CD14-positive monocyte (primary cell): ENCODE data around the gene M6PR. TPM values are rescaled to one million over a fixed set of nuclear protein-coding genes. Genes with fewer than 3 reads are reported as not detected.

Experiments
- DNase-seq, 3 donors: peaks; one replicate each; pipeline ENCODE4 v3.0.0-alpha.2; 2011 to 2022
- H2AFZ ChIP-seq: 2 replicates; pipeline ENCODE4 v1.6.0; 2012; ENCODE audit warnings: mild to moderate bottlenecking, low read depth, low read length, inconsistent platforms; ENCODE audit not compliant: insufficient read depth, poor library complexity, severe bottlenecking
- H3K27ac ChIP-seq, 2 donors: 1 replicate in 1 of 2; 2 replicates in 1 of 2; pipeline ENCODE4 v1.5.1; 2012 to 2013; ENCODE audit warnings: low read length in 2 of 2, control low read depth in 1 of 2, inconsistent platforms in 1 of 2, low read depth in 1 of 2, mild to moderate bottlenecking in 1 of 2
- H3K27me3 ChIP-seq, 2 donors: one replicate each; pipeline versions ENCODE4 v1.6.0 to v1.6.1; 2011 to 2013; ENCODE audit warnings: low read length in 2 of 2; ENCODE audit not compliant: control insufficient read depth in 2 of 2, insufficient read depth in 2 of 2
- H3K36me3 ChIP-seq, 2 donors: replicated peaks in 1 of 2; 1 replicate in 1 of 2; 2 replicates in 1 of 2; pipeline versions ENCODE4 v1.5.1 to v1.6.1; 2012 to 2013; ENCODE audit warnings: low read length in 2 of 2, control low read depth in 1 of 2, inconsistent platforms in 1 of 2, mild to moderate bottlenecking in 1 of 2; ENCODE audit not compliant: insufficient read depth in 2 of 2, control insufficient read depth in 1 of 2
- H3K4me1 ChIP-seq, 2 donors: 1 replicate in 1 of 2; 2 replicates in 1 of 2; pipeline versions ENCODE4 v1.5.1 to v1.6.1; 2012 to 2013; ENCODE audit warnings: low read length in 2 of 2, control low read depth in 1 of 2, inconsistent platforms in 1 of 2, mild to moderate bottlenecking in 1 of 2, moderate library complexity in 1 of 2; ENCODE audit not compliant: insufficient read depth in 2 of 2, control insufficient read depth in 1 of 2
- H3K4me2 ChIP-seq: replicated peaks from 2 replicates; pipeline ENCODE3; 2012; ENCODE audit warnings: low read length, moderate library complexity, mild to moderate bottlenecking; ENCODE audit not compliant: poor library complexity, severe bottlenecking; ENCODE audit errors: extremely low read depth
- H3K4me3 ChIP-seq, 3 experiments: fragments of 200-600 bp in 1 of 3; sonication (generic) in 1 of 3; replicated peaks in 1 of 3; 1 replicate in 2 of 3; 2 replicates in 1 of 3; pipeline ENCODE4 v1.5.1; 2011 to 2013; ENCODE audit warnings: low read length in 3 of 3, mild to moderate bottlenecking in 3 of 3, control low read depth in 2 of 3, low read depth in 2 of 3, inconsistent platforms in 1 of 3, moderate library complexity in 1 of 3
- H3K79me2 ChIP-seq: 2 replicates; pipeline ENCODE4 v1.6.0; 2012; ENCODE audit warnings: mild to moderate bottlenecking, control low read depth, inconsistent platforms, low read length, moderate library complexity; ENCODE audit not compliant: insufficient read depth
- H3K9ac ChIP-seq: 2 replicates; pipeline ENCODE4 v1.6.0; 2017; ENCODE audit warnings: low read length, mild to moderate bottlenecking; ENCODE audit not compliant: insufficient read depth, poor library complexity, severe bottlenecking
- H3K9me3 ChIP-seq, 2 donors: replicated peaks in 1 of 2; 1 replicate in 1 of 2; 2 replicates in 1 of 2; pipeline versions ENCODE4 v1.5.1 to v1.6.1; 2012 to 2013; ENCODE audit warnings: low read length in 2 of 2, control low read depth in 1 of 2; ENCODE audit not compliant: control insufficient read depth in 1 of 2, insufficient read depth in 1 of 2
- H4K20me1 ChIP-seq: 2 replicates; pipeline ENCODE4 v1.6.0; 2012; ENCODE audit warnings: mild to moderate bottlenecking, low read length, control low read depth, moderate library complexity; ENCODE audit not compliant: insufficient read depth
- H3K27ac Mint-ChIP-seq, 7 donors: one replicate each; pipeline ENCODE4 v1.8.0; 2020; ENCODE audit warnings: mild to moderate bottlenecking in 7 of 7, mixed read lengths in 7 of 7, moderate library complexity in 6 of 7, inconsistent platforms in 2 of 7
- H3K27me3 Mint-ChIP-seq, 3 donors: one replicate each; pipeline ENCODE4 v1.8.0; 2021 to 2022; ENCODE audit warnings: low read depth in 3 of 3, mild to moderate bottlenecking in 3 of 3, mixed read lengths in 3 of 3, moderate library complexity in 3 of 3, inconsistent platforms in 1 of 3
- H3K36me3 Mint-ChIP-seq, 2 donors: one replicate each; pipeline ENCODE4 v1.8.0; 2020; ENCODE audit warnings: mixed read lengths in 2 of 2, inconsistent platforms in 1 of 2, mild to moderate bottlenecking in 1 of 2
- H3K4me1 Mint-ChIP-seq: one replicate; pipeline ENCODE4 v1.8.0; 2020; ENCODE audit warnings: mild to moderate bottlenecking, mixed read lengths
- H3K4me3 Mint-ChIP-seq, 2 donors: one replicate each; pipeline ENCODE4 v1.8.0; 2020; ENCODE audit warnings: mild to moderate bottlenecking in 2 of 2, mixed read lengths in 2 of 2, moderate library complexity in 1 of 2
- H3K9me3 Mint-ChIP-seq, 7 donors: one replicate each; pipeline ENCODE4 v1.8.0; 2020 to 2022; ENCODE audit warnings: mixed read lengths in 7 of 7, mild to moderate bottlenecking in 6 of 7, moderate library complexity in 6 of 7, inconsistent platforms in 2 of 7
- WGBS: methylation state at CpG from one replicate; pipeline ENCODE4 v1.1.5; 2013; ENCODE audit warnings: missing lambda C conversion rate; ENCODE audit not compliant: insufficient coverage; 5-methylcytosine and 5-hydroxymethylcytosine counted together
- intact Hi-C, 2 donors: fragments of 100-400 bp; cut with micrococcal nuclease; formaldehyde crosslinking; loops; one replicate each; pipeline versions ENCODE4 v1.15.0 to v1.15.1; 2023
- polyA plus RNA-seq, 3 donors: library from polyadenylated mRNA; depleted of rRNA in 1 of 3; unstranded in 2 of 3; stranded (reverse) in 1 of 3; fragments of 300-500 nt in 2 of 3; fragments of >200 nt in 1 of 3; fragmentation: Illumina TruSeq in 2 of 3; gene quantifications; 1 replicate in 2 of 3; 2 replicates in 1 of 3; pipeline ENCODE4 v1.2.3, GENCODE V29; 2012 to 2021
- TF ChIP-seq, protein P1 (sequence below): fragments of 200-600 bp; IDR thresholded peaks from one replicate; pipeline ENCODE4 v1.8.0; 2022; ENCODE audit warnings: antibody characterized with exemption, mild to moderate bottlenecking

Gene M6PR
- polyA plus RNA-seq, 3 donors, result 158 to 285 (median 268) TPM

DNA sequence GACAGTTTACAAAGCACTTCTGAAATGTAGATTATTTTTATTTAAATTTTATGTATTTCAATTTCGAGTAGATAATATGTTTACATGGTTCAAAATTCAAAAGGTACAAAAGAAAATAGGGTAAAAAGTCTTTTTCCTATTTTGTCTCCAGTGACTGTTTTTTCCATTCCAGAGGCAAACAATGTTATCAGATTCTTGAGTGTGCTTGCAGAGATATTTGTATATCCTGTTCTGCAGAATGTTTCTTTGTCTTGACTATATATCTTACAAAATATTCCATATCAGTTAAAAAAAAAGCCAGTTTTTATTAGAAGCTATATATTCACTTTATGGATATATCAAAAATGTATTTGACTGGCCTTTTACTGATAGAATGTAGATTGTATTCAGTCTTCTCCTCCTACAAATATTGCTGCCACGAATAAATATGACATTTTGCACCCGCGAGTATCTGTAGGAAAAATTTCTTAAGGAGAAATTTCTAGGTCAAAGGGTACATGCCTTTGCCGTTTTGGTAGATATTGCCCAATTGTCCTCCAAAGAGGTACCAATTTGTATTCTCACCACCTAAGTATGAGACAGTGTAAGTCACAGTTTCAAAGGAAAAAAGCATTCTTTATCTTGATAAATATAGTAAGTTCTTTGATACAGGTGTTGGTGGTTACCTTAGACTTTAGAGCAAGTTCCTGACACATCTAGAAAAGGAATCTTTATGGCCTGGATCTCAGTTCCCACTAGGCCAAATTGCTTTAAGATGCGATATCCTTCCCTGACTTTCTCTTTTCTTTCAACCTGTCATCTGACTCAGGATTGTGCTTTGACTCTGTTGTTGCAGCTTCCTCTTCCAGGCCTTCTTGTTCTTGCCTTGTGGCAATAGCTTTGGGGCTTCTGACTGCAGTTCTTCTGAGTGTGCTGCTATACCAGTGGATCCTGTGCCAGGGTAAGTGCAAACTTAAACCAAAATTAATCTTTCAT lies 42.2 kb upstream of the M6PR start:
- H3K4me3 ChIP-seq, result peak overlapping the region in 1 of 3 experiments; percentile 20
- H3K9me3 Mint-ChIP-seq, result peaks cover 0 to 1% (median 0%) of the 10 kb centered on the region in 7 donors
- intact Hi-C loops, result no loop called here
- no peaks in the 10 kb centered on the region for H3K36me3 ChIP-seq
- no peaks in the 10 kb centered on the region for H4K20me1 ChIP-seq
- peak overlapping the region in 5 of 7 donors; percentile 26 to 81 (median 80) for H3K27ac Mint-ChIP-seq
- peak overlapping the region in 1 of 2 donors; percentile 67 for H3K27ac ChIP-seq
- no peak overlapping the region for H3K4me3 Mint-ChIP-seq
- no peaks in the 10 kb centered on the region for H3K36me3 Mint-ChIP-seq
- TF ChIP-seq, protein P1, sequence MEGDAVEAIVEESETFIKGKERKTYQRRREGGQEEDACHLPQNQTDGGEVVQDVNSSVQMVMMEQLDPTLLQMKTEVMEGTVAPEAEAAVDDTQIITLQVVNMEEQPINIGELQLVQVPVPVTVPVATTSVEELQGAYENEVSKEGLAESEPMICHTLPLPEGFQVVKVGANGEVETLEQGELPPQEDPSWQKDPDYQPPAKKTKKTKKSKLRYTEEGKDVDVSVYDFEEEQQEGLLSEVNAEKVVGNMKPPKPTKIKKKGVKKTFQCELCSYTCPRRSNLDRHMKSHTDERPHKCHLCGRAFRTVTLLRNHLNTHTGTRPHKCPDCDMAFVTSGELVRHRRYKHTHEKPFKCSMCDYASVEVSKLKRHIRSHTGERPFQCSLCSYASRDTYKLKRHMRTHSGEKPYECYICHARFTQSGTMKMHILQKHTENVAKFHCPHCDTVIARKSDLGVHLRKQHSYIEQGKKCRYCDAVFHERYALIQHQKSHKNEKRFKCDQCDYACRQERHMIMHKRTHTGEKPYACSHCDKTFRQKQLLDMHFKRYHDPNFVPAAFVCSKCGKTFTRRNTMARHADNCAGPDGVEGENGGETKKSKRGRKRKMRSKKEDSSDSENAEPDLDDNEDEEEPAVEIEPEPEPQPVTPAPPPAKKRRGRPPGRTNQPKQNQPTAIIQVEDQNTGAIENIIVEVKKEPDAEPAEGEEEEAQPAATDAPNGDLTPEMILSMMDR, result no peak
- peak overlapping the region; percentile 12 for H2AFZ ChIP-seq
- no peaks in the 10 kb centered on the region for H3K79me2 ChIP-seq
- DNase-seq, result peak; percentile 30 to 44 (median 35)
- peak overlapping the region; percentile 33 for H3K4me2 ChIP-seq
- H3K4me1 ChIP-seq, result peaks cover 38 to 59% of the 10 kb centered on the region in 2 donors
- H3K4me1 Mint-ChIP-seq, result peaks cover 55% of the 10 kb centered on the region
- peaks cover 0 to 1% (median 0%) of the 10 kb centered on the region in 3 donors for H3K27me3 Mint-ChIP-seq
- 14% methylated on average over 1 of the region's 6 CpGs for WGBS
- no peak overlapping the region for H3K9ac ChIP-seq
- no peaks in the 10 kb centered on the region for H3K27me3 ChIP-seq
- no peaks in the 10 kb centered on the region for H3K9me3 ChIP-seq

DNA sequence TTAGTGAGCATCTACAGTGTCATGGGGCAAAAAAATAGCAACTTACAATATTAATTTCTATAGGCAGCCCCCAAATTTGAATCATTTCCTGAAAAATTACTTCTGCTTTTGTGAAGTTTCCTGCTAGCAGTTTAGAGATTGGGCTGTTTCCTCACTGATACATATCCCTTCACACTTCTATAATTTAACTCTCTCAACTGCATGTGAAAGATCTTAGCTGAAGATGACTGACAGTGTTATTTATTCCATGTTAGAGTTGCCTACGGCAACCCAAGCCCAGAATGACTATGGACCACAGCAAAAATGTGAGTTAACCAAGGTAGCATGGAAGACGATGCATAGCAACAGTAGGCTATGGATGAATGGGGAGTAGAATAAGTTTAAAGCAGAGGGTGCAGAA lies 40.0 kb upstream of the M6PR start, which contains the start of gene KLRG1:
Gene KLRG1, plus strand, starts transcription at position 134 of the 400 bp plus-strand sequence. Its CDS starts 90 bp downstream, at position 224.
- H3K27me3 Mint-ChIP-seq, result peaks cover 0 to 1% (median 1%) of the 10 kb centered on the region in 3 donors
- H3K27ac Mint-ChIP-seq, result peak within 1 kb of the TSS; percentile 41 to 84 (median 77)
- Histone ChIP-seq H3K27me3 (no peaks in the 10 kb centered on the region), H4K20me1 (no peaks in the 10 kb centered on the region), H3K4me2 (peak within 1 kb of the TSS; percentile 62), H2AFZ (peak within 1 kb of the TSS; percentile 31), H3K27ac (peak within 1 kb of the TSS in 1 of 2 donors; percentile 70), H3K4me1 (peaks cover 43 to 63% of the 10 kb centered on the region in 2 donors), H3K36me3 (no peaks in the 10 kb centered on the region), H3K9me3 (no peaks in the 10 kb centered on the region), H3K79me2 (no peaks in the 10 kb centered on the region), H3K9ac (peak within 1 kb of the TSS; percentile 16), H3K4me3 (peak within 1 kb of the TSS in 1 of 3 experiments; percentile 54)
- intact Hi-C loops, result no loop called here
- H3K36me3 Mint-ChIP-seq, result no peaks in the 10 kb centered on the region
- peaks cover 52% of the 10 kb centered on the region for H3K4me1 Mint-ChIP-seq
- peak within 1 kb of the TSS in 1 of 2 donors; percentile 79 for H3K4me3 Mint-ChIP-seq
- 0% methylated on average over 2 of the region's 2 CpGs for WGBS
- DNase-seq, result peak; percentile 21 to 37 (median 36)
- peaks cover 0 to 2% (median 0%) of the 10 kb centered on the region in 7 donors for H3K9me3 Mint-ChIP-seq
- TF ChIP-seq, protein P1, result no peak
